ENCODE data around the gene DOK5. TPM values are rescaled to one million over a fixed set of nuclear protein-coding genes. Genes with fewer than 3 reads are reported as not detected.

The DOK5 gene
- total RNA-seq, 6 experiments from 2014 or later = 0.14 TPM; not detected in 5

DNA sequence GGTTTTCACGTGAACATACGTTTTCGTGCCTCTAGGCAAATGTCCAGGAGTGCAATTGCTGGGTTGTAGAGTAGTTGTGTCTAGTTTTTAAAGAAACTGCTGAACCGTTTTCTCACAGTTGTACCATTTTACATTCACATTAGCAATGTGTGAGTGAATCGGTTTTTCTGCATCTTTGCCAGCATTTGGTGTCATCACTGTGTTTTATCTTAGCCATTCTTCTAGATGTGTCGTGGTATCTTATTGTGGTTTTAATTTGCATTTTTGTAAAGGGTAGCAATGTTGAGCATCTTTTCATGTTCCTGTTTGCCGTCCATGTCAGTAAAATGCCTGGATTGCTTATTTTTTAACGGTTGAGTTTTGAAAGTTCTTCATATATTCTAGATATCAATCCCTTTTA lies 10.2 kb downstream of the DOK5 start:
- Mint-ChIP-seq H3K4me3 (no peak overlapping the region), H3K27ac (no peak overlapping the region), H3K9me3 (peaks cover 2% of the 10 kb centered on the region; the same call in 1 of the 2 replicates), H3K27me3 (ENCODE audit: insufficient read depth) (no peaks in the 10 kb centered on the region), H3K36me3 (ENCODE audit: low read depth) (no peaks in the 10 kb centered on the region), H3K4me1 (ENCODE audit: low read depth) (no peaks in the 10 kb centered on the region)
- no peak for DNase-seq
- TF ChIP-seq CTCF (IDR thresholded peaks at IDR 0.05) = no peak

GRCh38 chr20:54486585-54486984 lies 11.2 kb downstream of the DOK5 start:
- DNase-seq = no peak
- Mint-ChIP-seq H3K9me3 (peaks cover 12% of the 10 kb centered on the region), H3K36me3 (ENCODE audit: low read depth) (no peaks in the 10 kb centered on the region), H3K27me3 (ENCODE audit: insufficient read depth) (no peaks in the 10 kb centered on the region), H3K4me1 (ENCODE audit: low read depth) (no peaks in the 10 kb centered on the region), H3K27ac (no peak overlapping the region), H3K4me3 (no peak overlapping the region)
- no peak for TF ChIP-seq CTCF (IDR thresholded peaks at IDR 0.05)

- DNase-seq = no peak
- H3K36me3 Mint-ChIP-seq (ENCODE audit: low read depth) = no peaks in the 10 kb centered on the region
- H3K4me3 Mint-ChIP-seq = no peak overlapping the region
- TF ChIP-seq CTCF (IDR thresholded peaks at IDR 0.05) = no peak
- H3K4me1 Mint-ChIP-seq (ENCODE audit: low read depth) = no peaks in the 10 kb centered on the region
- no peaks in the 10 kb centered on the region for H3K27me3 Mint-ChIP-seq (ENCODE audit: insufficient read depth)
- H3K9me3 Mint-ChIP-seq = peaks cover 16% of the 10 kb centered on the region
- no peak overlapping the region for H3K27ac Mint-ChIP-seq
Observed at GRCh38 chr20:54488442-54488841, 13.0 kb downstream of the DOK5 start.

- Mint-ChIP-seq H3K27me3 (ENCODE audit: insufficient read depth) (no peaks in the 10 kb centered on the region; the same call in 1 of the 2 replicates), H3K36me3 (ENCODE audit: low read depth) (no peaks in the 10 kb centered on the region), H3K4me1 (ENCODE audit: low read depth) (no peaks in the 10 kb centered on the region), H3K27ac (no peak overlapping the region), H3K9me3 (peaks cover 29% of the 10 kb centered on the region), H3K4me3 (no peak overlapping the region)
- DNase-seq = no peak
- no peak for TF ChIP-seq CTCF (IDR thresholded peaks at IDR 0.05)
Observed at GRCh38 chr20:54491506-54491905, 16.1 kb downstream of the DOK5 start.

GRCh38 chr20:54494303-54495006 lies 19.1 kb downstream of the DOK5 start:
- Mint-ChIP-seq H3K27me3 (ENCODE audit: insufficient read depth) (no peaks in the 10 kb centered on the region; the same call in 1 of the 2 replicates), H3K9me3 (peaks cover 35% of the 10 kb centered on the region), H3K36me3 (ENCODE audit: low read depth) (no peaks in the 10 kb centered on the region), H3K4me3 (no peak overlapping the region), H3K4me1 (ENCODE audit: low read depth) (no peaks in the 10 kb centered on the region), H3K27ac (no peak overlapping the region)
- no peak for DNase-seq
- TF ChIP-seq CTCF (IDR thresholded peaks at IDR 0.05) = no peak
